Measurements from ENCODE around the gene MCF2L.

DNA sequence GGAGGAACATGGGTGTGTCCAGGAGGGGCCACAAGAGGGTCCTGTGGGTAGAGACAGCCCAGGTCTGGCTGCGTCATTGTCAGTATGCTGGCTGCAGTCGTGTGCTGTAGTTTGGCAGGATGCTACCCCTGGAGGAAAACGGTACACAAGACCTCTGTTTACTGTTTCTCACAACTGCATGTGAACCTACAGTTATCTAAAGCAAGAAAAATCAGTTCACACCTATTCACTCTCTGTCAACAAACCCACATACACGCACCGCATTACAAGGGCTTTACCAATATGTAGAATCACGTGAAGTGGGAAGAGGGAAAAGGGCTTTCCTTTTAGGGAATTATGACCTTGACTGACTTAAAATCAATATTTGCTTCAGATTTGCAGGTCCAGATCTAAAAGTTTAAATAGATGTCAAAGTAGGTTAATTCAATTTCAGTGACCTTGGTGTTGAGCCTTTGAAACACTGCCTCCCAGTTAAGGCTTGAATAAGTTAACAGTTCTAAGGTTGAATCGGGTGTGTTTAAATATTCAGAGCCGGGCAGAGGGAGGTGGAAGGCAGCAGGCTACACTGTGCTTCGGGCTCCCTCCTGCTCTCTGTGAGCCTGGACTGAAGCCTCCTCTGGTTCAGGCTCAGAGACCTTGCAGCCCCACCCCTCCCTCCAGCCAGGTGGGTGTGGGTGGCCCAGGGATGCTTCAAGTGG lies 17.2 kb upstream of the MCF2L start:
- TF ChIP-seq GABPA (IDR thresholded peaks at IDR 0.05; ENCODE audit: low read depth) (no peak), POLR2AphosphoS5 (IDR thresholded peaks at IDR 0.05; ENCODE audit: low read depth) (no peak)
- TF ChIP-seq, protein P1, sequence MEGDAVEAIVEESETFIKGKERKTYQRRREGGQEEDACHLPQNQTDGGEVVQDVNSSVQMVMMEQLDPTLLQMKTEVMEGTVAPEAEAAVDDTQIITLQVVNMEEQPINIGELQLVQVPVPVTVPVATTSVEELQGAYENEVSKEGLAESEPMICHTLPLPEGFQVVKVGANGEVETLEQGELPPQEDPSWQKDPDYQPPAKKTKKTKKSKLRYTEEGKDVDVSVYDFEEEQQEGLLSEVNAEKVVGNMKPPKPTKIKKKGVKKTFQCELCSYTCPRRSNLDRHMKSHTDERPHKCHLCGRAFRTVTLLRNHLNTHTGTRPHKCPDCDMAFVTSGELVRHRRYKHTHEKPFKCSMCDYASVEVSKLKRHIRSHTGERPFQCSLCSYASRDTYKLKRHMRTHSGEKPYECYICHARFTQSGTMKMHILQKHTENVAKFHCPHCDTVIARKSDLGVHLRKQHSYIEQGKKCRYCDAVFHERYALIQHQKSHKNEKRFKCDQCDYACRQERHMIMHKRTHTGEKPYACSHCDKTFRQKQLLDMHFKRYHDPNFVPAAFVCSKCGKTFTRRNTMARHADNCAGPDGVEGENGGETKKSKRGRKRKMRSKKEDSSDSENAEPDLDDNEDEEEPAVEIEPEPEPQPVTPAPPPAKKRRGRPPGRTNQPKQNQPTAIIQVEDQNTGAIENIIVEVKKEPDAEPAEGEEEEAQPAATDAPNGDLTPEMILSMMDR (IDR thresholded peaks at IDR 0.05; ENCODE audit: insufficient read depth, low read length): no peak

Data from HL-60 (cell line).